Esophagus muscularis mucosa (tissue), 3 donors: ENCODE measurements around the gene NFASC.

ENCODE experiments used
- CTCF ChIP-seq, 3 experiments: fragments of 200-600 bp in 2 of 3; fragments of 450-650 bp in 1 of 3; sonication (generic) in 2 of 3; IDR thresholded peaks; one replicate each; pipeline ENCODE4 v1.5.1; 2017 to 2019; ENCODE audit warnings: antibody characterized with exemption in 3 of 3, mild to moderate bottlenecking in 2 of 3, moderate library complexity in 1 of 3
- POLR2A ChIP-seq: fragments of 450-650 bp; IDR thresholded peaks from one replicate; pipeline ENCODE4 v1.6.1; 2017; ENCODE audit warnings: antibody characterized with exemption, moderate library complexity, mild to moderate bottlenecking, low read depth
- POLR2AphosphoS5 ChIP-seq, 2 donors: sonication (generic); formaldehyde crosslinking; IDR thresholded peaks; one replicate each; pipeline ENCODE4 v1.6.1; 2017; ENCODE audit warnings: antibody characterized with exemption in 2 of 2

DNA sequence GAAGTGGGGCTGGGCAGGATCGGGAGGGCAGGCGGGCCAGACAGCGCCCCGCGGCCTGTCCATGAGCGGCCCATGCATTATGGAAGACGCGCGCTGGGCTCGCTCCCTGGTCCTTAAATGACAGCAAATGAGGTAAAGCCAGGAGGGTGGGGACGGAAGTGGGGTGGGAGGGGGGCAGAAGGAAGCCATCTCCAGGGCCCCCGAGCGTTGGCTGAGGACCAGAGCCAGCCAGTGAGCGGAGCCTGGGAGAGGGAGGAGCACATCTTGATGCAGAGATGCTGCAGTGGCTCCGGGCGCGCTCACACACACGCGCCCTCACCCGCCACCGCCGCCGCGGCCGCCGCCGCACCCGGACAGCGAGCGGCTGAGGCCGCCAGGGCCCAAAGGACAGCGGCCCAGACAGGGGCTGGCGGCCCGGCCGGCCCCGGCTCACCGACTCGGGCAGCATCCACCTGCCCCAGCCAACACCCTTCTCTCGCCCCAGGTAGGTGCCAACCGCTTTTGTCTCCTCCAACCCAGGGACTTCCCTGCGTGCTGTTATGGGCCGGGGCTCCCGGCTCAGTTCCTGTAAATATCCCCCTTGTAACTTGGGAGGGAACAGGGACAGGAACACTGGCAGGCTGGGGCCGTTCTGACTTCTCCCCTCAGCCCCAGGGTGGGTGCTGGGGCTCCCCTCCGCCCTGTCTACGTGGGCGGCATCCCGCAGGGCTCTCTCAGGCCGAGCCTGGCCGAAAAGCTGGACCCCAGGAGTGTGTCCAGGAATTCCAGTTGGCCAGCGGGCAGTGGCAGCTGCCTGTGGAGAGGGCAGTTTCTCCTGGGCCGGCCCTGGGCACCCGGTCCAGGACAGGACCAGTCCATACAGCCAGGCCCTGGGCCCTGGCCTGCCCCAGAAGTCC lies 172.5 kb downstream of the NFASC start, which contains the start of gene CNTN2:
- TF ChIP-seq POLR2AphosphoS5 (IDR thresholded peaks at IDR 0.05) (no peak), POLR2A (no peak), CTCF (IDR thresholded peaks at IDR 0.05) (no peak)
